ENCODE measurements around the gene MIOX.

- no peak for TF ChIP-seq CTCF (IDR thresholded peaks at IDR 0.05)
- no peak for TF ChIP-seq POLR2A (IDR thresholded peaks at IDR 0.05)
These were observed 3.6 kb upstream of the MIOX start for GRCh38 chr22:50483106-50483505.

Data from uterus (tissue), 2 donors.